Measurements from ENCODE around the gene TRHDE.

GRCh38 chr12:72694193-72694592, 422.0 kb downstream of the TRHDE start:
- TF ChIP-seq CTCF (IDR thresholded peaks at IDR 0.05) (no peak), POLR2A (IDR thresholded peaks at IDR 0.05) (no peak)

Measured in testis (tissue), 2 donors.